Measurements from ENCODE around the gene SPDYC.

The SPDYC gene

GRCh38 chr11:65206901-65207300 lies 36.9 kb downstream of the SPDYC start:
- no peak for DNase-seq
- no peak for ATAC-seq

GRCh38 chr11:65207918-65208784 lies 38.1 kb downstream of the SPDYC start:
- ATAC-seq = no peak
- DNase-seq = no peak

- DNase-seq = no peak
- no peak for ATAC-seq
Measured at GRCh38 chr11:65208785-65209710, 39.0 kb downstream of the SPDYC start.

GRCh38 chr11:65209711-65210360 lies 39.8 kb downstream of the SPDYC start:
- no peak for DNase-seq
- ATAC-seq = no peak

GRCh38 chr11:65210361-65210731 lies 40.3 kb downstream of the SPDYC start:
- DNase-seq = no peak
- ATAC-seq = no peak

- ATAC-seq (no peak), DNase-seq (no peak)
Measured at GRCh38 chr11:65210748-65211147, 40.7 kb downstream of the SPDYC start.

- DNase-seq = no peak
- ATAC-seq = no peak
Measured at GRCh38 chr11:65211293-65212105, 41.5 kb downstream of the SPDYC start.

- ATAC-seq = no peak
Measured at GRCh38 chr11:65212226-65212801, 42.3 kb downstream of the SPDYC start.

GRCh38 chr11:65213322-65214211 lies 43.5 kb downstream of the SPDYC start:
- DNase-seq = peak; percentile 47

More at GRCh38 chr11:65212226-65212801, 42.3 kb downstream of the SPDYC start:
- no peak for DNase-seq

GRCh38 chr11:65214212-65214845 lies 44.3 kb downstream of the SPDYC start:
- ATAC-seq (no peak), DNase-seq (no peak)

More at GRCh38 chr11:65213322-65214211, 43.5 kb downstream of the SPDYC start:
- ATAC-seq = peak; percentile 38

- ATAC-seq = peak; percentile 30
- DNase-seq = no peak
Measured at GRCh38 chr11:65215441-65216076, 45.5 kb downstream of the SPDYC start.

GRCh38 chr11:65216830-65217229 lies 46.8 kb downstream of the SPDYC start:
- peak; percentile 12 for ATAC-seq
- no peak for DNase-seq

GRCh38 chr11:65217441-65218423 lies 47.7 kb downstream of the SPDYC start:
- DNase-seq (no peak), ATAC-seq (no peak)

GRCh38 chr11:65218446-65218845 lies 48.4 kb downstream of the SPDYC start:
- no peak for DNase-seq
- no peak for ATAC-seq

GRCh38 chr11:65219930-65220213 lies 49.8 kb downstream of the SPDYC start:
- DNase-seq (no peak), ATAC-seq (no peak)

GRCh38 chr11:65221026-65221425 lies 51.0 kb downstream of the SPDYC start:
- DNase-seq = no peak
- no peak for ATAC-seq
